Daoy (cell line): Measurements from ENCODE around the gene PDP2. TPM values are rescaled to one million over a fixed set of nuclear protein-coding genes. Genes with fewer than 3 reads are reported as not detected.

Source experiments
- DNase-seq: peaks from one replicate; pipeline ENCODE4 v3.0.0-alpha.2; 2015; ENCODE audit warnings: low read depth
- total RNA-seq: library from RNA; depleted of rRNA; stranded (reverse); fragments of >200 nt; shearing (Covaris generic); gene quantifications from 2 replicates; pipeline ENCODE4 v1.2.3, GENCODE V29; 2014

PDP2 gene
- total RNA-seq, 1 experiment from 2014 or later, result 2.7 TPM

DNA sequence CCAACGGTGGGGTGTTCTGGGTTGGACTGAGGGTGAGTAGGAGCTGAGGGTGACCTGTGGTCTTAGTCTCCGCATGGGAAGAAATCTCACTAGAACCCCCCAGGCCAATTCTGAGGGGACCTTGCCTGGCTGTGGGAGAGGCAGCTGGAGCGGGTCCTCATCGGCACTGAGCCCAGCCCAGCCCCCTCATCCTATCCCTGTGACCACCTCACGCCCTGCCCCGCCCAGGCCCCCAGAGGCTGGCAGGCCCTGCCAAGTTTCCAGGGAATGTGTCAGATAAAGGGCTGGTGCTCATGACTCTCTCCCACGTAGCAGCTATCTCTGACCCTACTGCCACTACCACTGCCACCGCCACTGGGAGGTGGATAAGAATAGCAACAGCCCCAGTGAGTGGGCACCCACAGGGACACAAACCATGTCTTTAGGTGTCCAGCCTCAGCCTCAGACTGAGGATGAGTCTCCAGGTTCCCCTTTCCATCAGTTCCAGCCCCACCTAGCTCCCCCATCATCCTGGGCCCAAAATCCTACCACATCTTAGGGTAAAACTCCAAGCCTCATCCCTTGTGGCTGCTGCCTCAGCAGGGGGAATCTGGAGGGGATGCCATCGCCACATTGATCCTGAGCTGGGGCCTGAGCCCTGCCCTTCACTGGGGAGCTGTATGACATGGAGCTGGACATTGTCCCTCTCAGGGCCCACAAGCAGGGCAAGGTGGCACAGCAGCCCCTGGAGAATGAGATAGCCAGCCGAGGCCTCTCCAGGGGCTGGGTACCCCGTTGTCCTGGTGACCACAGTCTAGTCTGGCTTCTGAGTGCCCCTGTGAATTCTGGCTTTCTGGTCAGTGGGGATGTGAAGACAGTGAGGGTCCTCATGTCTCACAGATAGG is 23.5 kb downstream of the PDP2 start:
- DNase-seq, result no peak

DNA sequence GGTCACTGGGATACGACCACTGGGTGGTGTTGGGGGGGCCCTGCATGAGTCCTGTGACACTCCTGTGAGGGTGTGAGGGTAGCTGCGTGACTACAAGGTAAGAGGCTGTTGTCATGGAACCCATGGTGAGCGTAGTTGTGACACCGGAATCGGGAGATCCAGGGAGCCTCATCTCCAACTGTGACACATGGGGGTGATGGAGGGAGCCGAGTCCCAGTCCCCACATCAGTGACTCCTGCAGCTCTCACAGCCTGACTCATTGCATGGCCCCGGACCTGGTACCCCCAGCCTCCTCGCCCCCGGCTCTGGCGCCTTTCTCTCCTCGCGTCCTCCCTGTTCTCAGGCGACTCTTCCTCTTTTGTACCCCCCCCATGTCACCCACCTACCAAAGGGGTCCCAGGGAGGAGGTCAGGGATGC is 24.1 kb downstream of the PDP2 start:
- no peak for DNase-seq

DNA sequence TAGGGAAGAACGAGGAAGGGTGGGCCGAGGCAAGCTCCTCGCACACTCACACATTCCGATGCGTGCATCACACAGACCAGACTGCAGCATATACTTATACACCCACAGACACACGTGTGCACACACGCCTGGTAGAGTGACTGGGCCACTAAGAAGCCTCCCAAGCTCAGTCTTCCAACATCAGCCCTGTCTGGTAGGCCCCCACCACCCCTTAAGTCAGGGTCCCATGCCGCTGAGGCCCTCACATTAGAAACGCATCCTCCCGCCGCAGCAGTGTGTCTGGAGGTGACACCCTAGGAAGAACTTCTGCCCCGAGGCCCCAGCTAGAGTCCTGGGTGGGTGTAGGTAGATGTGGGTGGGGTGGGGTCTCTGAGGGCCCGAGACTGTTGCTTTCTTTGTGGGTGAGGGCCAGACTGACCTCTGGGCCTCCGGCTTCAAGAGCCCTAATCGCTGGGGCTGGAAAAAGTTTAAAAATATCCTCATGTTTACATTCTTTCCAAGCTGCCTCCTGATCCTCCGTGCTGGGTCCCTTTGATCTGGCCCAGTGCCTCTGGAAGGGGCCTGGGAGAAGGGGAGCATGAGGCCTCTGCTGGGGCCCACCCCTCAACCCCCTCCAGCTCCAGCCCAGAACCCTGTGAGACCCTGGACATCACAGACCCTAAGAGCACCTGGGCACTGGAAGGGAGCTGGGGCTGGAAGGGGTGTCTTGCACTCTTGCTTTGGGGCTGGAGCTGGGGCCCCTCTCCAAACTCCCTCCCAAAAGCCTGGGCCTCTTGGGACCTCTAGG is 24.7 kb downstream of the PDP2 start:
- no peak for DNase-seq

DNA sequence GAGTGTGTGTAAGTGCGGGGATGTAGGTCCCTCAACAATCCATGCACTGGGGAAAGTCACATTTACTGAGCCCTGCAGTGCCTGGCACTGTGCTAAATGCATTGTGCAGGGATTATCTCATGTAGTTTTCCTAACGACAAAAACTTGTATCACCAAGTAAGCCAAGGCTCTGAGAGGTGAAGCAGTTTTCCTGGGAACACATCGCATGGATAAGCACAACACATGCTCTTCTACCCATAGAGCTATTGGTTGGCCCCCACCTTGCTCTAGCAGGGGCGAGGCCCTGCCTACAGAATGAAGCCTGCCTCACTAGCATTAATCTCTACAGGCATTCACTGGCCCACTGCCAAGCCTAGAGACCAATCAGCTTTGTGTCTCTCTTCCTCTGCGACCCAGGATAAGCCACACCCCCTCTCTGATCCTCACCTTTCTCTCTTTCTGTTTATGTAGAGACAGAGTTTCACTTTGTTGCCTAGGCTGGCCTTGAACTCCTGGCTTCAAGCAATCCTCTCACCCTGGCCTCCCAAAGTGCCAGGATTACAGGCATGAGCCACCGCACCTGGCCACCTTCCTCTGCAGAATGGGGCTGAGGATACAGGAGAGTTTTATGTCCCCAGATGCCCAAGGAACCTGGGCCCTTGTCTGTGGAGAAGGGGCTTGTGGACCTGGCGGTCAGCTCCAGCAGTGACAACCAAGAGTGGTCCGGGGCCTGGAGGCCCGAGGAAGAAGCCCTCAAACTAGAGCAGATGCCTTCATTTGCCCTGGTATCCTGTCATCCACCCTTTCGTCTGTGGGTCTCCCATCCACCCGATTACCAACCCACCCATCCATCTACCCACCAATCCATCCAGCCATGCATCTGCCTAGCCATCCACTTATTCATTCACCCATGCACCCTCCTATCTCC is 25.6 kb downstream of the PDP2 start:
- DNase-seq, result no peak

DNA sequence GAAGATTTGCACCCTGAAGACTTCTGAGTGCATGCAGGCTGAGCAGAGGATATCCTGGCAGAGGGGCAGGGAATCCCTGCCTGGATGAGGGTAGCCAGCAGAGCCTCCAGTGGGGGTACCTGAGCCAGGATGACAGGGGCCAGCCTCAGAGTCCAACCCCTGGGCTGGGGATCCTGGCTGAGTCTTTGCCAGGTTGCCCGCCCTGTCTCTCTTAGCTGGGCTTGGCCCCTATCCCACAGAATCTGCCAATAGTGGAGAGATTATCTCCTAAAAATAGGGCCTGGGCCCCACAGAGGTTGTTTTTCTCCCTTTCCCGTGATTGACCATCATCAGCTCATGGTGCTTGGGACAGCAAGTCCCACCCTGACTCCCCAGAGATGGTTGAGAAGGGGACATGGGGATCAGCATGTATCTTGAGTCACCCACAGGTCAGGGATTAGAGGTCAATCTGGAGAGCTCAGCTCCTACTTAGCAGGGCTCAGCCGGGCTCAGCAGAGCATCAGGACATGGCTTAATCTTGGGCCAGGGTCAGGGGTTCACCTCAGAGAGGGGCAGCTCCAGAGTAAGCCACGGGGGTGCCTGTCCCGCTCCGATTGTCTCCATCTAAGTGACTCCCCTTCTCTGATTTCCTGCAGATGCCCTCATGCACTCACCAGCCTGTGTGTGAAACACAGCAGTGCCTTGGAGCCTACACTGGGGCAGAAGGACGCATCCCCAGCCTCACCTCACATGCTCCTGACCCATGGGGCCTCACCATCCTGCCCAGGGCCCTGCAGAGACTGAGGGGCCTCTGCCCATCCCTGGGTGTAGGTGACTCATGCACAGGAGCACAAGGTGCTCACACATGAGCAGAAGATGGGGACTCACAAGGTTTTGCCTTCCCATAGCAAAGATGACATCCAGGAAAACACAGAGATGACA is 26.9 kb downstream of the PDP2 start:
- no peak for DNase-seq

DNA sequence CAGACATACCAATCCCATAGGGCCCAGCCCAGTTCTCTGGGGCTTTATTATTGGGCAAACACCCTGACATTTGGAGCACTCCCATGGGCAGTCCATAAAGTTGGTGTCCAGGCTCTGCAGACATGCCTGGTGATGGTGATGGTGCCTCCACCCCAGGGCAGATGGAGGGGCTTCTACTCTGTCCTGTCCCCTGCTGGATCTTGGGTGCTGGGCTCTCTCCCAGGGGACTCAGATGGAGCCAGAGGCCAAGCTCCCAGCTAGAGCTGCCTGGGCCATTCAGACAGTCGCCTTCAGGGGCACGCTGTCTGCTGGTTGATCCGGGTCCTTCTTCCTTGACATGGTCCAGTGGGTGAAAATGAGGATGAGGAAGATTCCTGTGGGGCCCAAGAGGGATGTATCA is 27.8 kb downstream of the PDP2 start:
- no peak for DNase-seq

DNA sequence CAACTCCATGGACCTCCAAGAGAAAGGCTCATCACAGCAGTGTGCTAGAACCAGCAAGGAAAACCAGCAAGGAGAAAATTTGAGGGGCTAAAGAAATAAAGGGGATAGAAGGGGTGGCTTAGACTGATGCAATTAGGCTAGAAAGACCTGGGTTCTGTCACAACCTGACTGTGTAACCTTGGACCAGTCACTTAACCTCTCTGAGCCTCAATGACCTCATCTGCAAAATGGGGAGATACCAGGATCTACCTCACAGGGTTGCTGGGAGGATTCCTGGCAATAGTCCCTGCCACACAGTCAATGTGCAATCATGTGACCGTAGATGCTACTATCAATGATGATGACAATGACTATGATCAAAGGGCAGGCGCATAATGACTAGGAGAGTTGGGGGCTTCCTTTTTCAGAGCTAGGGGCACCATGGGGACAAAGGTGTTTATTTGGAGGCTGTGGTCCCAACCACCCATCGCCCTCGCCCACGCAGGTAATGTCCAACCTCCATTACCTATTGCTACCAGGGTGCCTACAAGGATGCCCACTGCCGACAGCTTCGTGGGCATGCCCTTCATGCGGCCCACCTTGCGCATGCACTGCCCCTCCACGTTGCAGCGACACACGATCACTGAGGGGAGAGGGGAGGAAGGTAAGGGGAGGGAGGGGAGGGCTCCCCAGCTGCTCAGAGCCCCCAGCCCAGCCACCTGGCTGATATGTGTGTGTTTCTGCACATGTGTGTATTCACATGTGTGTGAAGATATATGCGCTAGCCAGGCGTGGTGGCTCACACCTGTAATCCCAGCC is 28.6 kb downstream of the PDP2 start:
- no peak for DNase-seq

DNA sequence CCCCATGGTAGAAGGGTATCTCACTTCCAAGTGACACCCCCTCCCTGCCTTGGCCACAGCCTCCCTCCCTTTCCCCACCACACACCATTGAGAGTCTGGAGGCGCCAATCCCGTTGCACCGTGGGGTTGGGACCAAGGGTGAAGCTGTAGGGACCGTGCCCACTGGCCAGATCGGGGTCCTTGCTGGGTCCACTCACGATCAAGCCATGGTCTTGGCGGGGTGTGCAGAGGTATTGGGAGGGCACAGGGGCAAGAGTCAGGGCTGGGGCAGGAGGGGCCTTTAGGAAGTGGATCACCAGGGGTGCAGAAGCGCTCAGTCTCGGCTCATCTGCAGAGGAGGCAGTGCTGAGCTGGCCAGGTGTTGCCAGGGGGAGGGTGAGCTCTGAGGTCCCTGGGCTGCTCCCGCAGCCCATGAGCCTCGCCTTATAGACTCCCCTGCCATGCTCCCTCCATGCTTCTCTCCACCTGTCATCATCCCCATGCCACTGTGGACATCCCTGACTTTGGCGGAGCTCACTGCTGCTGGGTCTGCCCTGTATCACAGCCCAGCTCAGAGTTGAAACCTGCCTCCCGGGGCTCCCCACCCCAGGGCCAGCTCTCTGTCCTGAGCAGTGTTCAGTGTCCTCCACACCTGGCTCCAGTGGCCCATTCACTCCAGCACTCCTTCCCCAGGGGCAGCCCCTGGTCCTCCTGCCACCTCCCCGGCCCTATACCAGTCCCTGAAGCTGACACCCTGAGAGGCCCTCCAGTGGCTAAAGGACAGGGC is 30.0 kb downstream of the PDP2 start:
- DNase-seq, result no peak

DNA sequence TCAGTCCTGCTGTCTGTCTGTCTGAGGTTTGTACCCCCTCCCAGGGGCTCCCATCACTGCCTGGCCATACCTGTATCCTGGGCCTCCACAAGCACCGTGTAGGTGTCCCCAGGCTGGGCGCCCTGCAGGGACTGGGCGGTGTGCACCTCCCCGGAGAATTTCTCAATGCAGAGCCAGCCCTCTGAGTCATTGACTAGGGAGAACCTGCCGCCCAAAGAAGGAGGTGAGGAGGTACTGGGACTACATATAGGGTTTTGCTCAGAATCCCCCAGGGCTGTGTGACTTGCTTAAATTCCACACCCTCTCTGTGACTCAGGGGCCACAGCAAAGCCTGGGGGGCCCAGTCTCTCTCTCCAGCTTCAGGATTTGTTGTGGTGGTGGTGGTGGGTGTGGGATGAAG is 30.8 kb downstream of the PDP2 start:
- DNase-seq, result no peak

DNA sequence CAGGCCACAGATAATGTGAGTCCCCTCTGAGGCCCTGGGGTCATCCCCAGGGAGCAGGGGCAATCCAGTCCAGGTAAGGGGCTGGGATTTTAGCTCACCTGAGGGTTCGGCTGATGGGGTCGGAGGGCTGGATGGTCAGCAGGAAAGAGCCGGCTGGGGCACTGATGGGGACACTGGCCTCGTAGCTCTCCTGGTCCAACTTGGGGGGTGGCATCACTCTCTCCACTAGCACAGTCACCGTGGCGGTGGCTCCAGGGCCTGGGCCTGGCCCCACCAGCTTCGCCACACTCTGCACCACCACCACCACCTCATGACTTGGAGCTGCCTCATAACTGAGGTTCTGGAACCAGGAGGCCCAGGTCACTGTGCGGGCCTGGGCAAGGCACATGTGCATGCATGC is 31.5 kb downstream of the PDP2 start:
- no peak for DNase-seq

DNA sequence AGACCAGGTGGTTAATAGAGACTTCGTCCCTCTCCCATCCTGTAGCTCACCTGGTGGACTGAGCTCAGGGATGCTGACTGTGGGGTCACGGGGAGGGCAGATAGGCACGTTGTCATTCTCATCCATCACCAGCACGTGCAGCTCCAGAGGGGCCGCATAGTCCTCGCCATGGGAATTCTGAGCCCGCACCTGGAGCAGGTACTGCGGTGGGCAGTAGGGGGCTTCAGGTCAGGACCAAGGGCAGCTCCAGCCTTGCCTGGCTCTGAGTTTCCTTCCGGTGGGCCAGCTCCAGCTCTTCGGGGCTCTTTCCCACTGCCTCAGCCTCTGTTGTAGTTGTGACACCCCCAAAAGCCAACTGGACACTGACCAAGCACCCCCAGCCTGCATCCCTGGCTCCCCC is 32.8 kb downstream of the PDP2 start:
- DNase-seq, result no peak

DNA sequence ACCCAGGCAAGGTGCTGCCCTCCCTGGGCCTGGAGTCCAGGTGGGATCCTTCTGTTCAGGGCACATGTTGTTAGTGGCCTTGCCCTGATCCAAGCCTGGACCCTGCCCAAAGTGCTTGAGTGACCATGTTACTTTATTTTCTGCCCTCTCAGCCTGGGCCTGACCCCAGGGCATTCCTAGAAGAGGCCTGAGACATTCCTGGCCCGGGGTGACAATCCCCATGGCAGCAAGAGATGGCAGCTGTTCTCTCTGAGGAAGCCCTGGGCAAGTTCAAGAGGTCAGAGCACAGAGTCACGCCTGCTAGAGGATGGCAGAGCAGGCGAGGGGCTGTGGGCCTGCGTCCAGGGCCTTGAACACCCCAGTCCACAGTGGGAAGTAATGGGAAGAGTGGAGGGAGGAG is 33.4 kb downstream of the PDP2 start:
- DNase-seq, result no peak

DNA sequence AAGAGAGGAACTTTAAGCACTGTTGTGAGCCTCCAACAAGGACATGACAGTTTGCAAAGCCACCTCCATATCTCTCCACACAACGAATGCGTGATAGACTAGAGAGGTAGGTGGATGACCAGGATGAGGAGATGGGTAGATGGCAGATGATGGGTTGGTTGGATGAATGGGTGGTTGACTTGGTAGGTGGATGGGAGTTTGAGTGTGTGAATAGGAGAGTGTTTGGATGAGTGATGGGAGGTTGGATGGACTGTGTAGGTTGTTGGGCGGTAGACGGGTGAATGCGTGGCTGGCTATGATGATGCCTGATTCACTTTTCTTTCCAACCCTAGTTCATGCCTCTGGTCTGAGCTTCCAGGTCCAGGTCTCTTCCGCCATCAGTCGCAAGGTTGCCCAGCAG is 34.2 kb downstream of the PDP2 start:
- no peak for DNase-seq

DNA sequence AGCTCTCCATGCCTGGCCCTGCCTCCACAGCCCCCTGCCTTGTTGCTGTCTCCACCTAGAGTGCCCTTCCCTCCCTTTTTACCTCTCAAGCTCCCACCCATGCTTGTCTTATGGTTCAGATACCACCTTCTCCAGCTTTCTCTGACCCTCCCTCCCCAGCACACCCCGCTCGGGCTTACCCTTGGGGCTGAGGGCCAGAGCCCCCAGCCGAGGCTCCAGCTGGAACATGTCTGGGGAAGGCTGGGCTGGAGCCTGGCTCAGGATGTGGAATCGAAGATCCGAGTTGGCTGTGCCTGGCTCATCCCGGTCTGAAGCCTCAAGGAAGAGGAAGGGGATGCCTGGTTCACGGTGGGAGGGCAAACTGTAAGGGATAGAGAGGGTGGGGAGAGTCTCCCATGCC is 34.7 kb downstream of the PDP2 start:
- DNase-seq, result no peak

DNA sequence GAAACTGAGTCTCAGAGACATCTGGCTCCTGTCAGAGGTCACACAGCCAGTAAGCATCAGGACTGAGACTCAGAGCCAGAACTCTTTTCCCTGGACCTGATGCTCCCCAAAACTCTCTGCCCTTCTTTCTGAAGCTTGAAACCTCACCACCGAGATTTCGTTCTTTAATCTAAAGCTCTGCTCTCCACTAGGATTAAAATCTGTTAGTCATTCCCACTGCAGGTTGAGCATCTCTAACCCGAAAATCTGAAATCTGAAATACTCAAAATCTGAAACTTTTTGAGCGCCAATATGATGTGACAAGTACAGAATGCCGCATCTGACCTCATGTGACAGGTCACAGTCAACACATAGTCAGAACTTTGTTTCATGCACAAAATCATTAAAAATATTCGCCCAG is 36.2 kb downstream of the PDP2 start:
- DNase-seq, result no peak

DNA sequence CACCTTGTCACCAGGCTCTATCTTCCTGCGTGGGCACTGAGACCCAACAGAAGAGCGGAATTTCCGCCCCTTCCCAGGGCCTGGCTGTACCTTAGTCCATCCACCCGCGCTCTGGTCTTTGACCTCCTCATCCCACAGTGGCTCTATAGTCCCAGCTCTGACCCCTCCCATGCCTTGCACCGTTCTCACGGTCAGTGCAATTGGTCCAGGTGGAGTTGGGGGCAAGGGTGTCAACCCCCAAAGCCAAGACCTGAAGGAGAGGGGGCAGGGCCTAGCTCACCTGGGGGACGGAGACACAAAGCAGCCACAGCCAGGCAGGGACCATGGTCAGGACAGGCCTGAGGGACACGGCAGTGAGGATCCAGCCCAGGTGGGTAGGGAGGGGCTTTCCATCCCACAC is 37.4 kb downstream of the PDP2 start:
- DNase-seq, result no peak

DNA sequence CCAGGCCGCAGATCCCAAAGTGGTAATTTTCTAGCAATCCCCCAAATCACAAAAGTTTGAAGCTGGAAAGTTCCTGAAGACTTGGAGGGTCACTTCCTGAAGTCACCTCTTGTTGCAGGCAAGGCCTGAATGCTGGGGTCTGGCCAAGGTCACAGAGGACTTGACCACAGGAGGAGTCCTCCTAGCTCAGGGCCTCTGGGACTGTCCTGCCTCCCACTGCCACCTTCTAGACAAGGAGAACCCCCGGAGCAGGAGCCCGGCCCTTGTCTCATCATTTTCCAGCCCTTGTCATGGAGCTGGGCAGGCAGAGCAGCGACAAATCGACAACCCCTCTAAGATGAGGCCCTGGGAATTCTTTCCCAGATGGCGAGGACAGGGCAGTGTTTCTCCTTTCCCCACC is 38.0 kb downstream of the PDP2 start:
- no peak for DNase-seq

DNA sequence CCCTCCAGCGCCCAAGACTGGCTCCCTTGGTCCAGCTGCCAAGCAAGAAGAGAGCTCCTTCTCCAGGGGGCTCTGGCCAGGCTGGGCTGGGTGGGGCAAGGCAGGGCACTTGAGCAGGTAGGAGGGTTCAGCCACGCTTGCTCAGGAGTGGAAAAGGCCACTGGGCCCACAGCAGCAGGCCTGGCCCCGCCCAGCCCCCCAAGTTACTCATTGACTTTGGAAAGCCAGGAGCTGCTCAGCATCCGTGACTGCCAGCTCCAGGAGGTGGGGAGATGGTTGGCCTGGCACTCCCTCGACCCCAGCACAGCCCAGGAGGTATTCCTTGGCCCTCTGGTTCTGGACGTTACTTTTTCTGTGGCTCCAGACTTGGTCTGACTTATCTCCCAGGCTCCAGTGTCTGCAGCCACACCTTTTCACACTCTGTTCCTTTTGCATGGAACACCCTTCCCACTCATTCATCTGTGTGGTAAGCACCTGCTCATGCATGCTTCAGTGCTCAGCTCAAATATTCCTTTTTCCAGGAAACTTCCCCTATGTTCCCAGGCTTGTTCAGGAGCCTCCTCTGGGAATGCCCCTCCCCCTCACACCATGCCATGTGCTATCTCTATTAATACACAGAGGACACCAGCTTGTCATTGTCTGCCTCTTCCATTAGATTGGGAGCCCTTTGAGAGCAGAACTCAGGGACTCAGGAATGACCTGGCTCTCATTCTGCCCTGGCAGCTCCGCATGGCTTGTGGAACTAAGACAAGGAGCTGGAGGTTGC is 38.7 kb downstream of the PDP2 start, which contains the start of gene CDH16:
CDH16 (minus strand) TSS at position 83 of the 766 bp plus-strand sequence. CDS start 820 bp downstream, outside the sequence.
- DNase-seq, result no peak
